Activated CD4-positive, alpha-beta T cell treated with anti-CD3 and anti-CD28 coated beads, Interleukin-2, Interleukin-4, amounts not matched to agents 100 ng/mL and 50 ng/mL, durations not matched to agents 16 hours and 8 hours (primary cell): ENCODE measurements around the gene CCDC192.
"Not testable (repeated sequence)": the region's sequence is repeated elsewhere in the genome, so short reads cannot be mapped to it uniquely, and the experiment has no call there.

Source experiments
- DNase-seq: peaks from one replicate; pipeline ENCODE4 v3.0.0-alpha.2; 2020; ENCODE audit warnings: low spot score

The CCDC192 gene

DNA sequence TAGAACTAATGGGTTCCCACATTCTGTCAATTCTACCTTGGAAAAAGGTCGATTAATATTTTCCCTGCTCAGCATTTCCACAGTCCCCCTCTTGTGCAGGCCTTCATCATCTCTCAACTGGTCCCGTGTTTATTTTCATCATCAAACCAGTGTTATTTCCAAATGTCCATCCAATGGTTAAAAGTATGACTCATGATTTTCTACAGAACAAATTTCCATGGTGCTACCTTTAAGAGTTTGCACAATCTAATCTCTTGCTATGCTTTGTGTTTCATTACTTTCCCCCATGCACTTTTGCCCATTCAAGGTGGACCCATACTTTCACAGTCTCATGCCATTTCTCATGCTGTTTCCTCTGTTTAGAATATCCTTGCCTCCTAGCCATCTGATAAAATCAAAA is 143.7 kb downstream of the CCDC192 start:
- no peak for DNase-seq

DNA sequence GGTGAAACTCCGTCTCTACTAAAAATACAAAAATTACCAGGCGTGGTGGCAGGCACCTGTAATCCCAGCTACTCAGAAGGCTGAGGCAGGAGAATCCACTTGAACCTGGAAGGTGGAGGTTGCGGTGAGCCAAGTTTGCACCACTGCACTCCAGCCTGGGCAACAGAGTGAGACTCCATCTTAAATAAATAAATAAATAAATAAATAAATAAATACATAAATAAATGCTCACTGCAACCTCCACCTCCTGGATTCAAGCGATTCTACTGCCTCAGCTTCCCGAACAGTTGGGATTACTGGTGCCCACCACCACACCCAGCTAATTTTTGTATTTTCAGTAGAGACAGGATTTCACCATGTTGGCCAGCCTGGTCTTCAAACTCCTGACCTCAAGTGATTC is 144.4 kb downstream of the CCDC192 start:
- DNase-seq: not testable (repeated sequence)

- DNase-seq: no peak
Measured at GRCh38 chr5:127848098-127848497, 144.9 kb downstream of the CCDC192 start.

GRCh38 chr5:127849408-127849807 is 146.2 kb downstream of the CCDC192 start:
- DNase-seq: no peak

DNA sequence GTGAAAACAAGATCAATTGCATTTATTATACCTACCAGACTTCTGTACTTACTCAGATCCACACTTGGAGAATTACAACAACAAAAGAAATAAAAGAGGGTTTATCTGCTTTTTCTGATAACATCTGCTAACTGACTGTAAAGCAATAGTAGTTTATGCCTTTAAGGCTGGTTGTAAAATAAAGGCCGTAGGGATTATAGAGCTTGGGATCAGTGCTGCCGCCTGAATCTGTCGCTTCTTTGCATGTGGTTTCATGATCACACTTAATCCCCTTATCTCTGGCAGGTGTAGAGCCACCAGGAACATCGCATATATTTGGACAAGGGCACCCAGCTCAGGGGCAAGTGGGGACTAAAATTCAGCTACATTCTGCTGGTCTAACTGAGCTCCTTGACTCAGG is 146.7 kb downstream of the CCDC192 start:
- DNase-seq: no peak

DNA sequence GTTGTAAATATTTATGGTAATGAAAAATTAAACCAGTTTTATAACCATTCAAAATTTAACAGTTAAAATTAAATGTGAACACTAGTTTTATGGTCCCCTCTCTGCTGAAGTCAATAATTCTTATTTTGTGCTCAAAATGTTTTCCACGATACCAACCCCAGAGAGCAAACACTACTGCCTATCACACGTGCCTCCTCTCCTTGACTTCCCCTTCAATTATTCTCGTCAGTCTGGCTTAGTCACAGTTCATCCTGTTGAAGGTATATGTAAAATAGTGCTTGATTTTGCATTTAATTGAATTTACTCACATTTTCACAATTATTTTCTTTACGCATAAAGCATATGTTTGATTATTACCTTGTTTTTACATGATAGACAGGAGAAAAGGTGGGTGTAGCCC is 148.8 kb downstream of the CCDC192 start:
- no peak for DNase-seq

DNA sequence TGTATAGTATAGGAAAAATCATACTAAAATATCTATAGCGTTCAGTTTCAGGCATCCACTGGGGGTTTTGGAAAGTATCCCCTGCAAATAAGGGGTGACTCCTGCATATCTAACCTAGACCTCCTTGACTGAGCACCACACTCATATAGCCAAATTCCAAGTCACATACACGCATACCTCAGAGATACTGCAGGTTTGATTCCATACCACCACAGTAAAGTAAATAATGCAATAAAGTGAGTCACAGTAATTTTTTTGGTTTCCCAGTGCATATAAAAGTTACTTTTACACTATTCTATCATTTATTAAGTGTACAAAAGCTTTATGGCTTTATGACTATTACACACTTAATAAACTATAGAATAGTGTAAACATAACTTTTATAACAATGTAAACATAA is 151.3 kb downstream of the CCDC192 start:
- no peak for DNase-seq

DNA sequence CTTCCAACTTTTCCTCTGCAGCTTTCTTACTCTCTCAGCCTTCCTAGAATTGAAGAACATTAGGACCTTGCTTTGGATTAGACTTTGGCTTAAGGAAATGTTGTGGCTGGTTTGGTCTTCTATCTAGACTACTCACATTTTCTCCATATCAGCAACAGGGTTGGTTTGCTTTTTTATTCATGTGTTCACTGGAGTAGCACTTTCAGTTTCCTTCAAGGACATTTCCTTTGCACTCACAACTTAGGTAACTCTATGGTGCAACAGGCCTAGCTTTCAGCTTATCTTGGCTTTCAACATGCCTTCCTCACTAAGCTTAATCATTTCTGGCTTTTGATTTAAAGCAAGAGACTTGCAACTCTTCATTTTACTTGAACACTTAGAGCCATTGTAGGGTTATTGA is 153.1 kb downstream of the CCDC192 start:
- peak; percentile 35 for DNase-seq

DNA sequence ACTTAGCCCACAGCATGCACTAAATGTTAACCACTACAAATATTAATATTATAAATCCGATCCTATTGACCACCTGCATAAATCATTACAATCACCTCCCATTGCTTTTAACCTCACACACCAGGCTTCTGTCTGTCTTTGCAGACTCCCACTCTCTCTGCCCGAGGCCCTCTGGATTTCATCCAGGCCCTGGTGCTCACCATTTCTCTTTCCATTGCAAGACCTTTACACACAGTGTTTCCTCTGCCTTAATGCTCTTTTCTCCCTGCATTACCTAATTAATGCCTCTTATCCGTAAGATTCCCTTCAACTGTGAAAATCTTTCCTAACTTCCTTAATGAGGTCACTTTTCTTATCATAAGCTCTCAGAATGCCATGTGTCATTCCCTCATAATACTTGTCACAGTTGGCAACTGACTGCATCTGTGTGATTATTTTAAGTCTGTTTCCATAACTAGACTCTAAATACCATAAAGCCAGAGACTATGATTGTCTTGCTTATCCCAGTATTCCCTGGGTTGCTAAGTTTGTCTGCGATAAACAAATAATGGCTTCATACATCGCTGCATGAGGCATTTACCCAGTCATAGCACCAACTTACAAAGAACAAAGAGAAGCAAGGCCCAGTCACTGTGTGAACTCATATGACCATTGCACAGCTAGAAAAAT is 155.1 kb downstream of the CCDC192 start:
- DNase-seq: no peak

DNA sequence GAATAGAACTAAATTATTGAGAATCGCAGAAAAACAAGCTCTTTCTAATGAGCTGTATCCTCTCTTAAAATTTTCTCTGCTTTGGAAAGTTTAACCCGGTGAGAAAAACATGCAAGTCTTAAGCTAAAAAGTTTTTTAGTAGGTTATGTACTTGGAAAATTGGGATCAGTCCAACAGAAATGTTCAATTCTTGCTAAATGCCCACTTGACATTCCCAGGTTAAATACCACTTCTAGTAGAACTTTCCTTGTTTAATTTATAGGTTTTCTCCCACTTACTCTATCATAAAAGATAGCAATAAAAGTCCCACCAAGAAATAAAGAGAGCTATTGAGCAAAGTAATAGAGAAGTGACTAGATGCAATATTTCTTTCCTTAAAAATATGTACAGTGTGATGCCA is 157.1 kb downstream of the CCDC192 start:
- no peak for DNase-seq

DNA sequence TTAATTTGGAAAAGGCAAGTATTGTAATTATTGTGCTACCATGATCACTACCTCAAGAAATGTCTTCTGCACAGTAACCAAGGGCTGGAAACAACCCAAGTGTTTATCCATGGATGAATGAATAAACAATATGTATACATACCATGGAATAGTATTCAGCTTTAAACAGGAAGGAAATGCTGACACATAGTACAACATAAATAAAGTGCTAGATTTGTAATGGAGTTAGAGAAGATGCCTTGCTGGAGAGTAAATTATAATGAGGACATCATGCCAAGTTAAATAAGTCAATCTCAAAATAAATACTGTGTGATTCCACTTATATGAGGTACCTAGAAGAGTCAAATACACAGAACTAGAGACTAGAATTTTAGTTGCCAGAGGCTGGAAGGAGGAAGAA is 160.0 kb downstream of the CCDC192 start:
- DNase-seq: no peak

GRCh38 chr5:127863610-127864395 is 160.6 kb downstream of the CCDC192 start:
- no peak for DNase-seq

GRCh38 chr5:127864511-127864910 is 161.3 kb downstream of the CCDC192 start:
- DNase-seq: no peak

- no peak for DNase-seq
Measured at GRCh38 chr5:127865273-127865672, 162.1 kb downstream of the CCDC192 start.

- DNase-seq: no peak
Measured at GRCh38 chr5:127867022-127867783, 164.0 kb downstream of the CCDC192 start.

- no peak for DNase-seq
Measured at GRCh38 chr5:127870914-127871313, 167.7 kb downstream of the CCDC192 start.

DNA sequence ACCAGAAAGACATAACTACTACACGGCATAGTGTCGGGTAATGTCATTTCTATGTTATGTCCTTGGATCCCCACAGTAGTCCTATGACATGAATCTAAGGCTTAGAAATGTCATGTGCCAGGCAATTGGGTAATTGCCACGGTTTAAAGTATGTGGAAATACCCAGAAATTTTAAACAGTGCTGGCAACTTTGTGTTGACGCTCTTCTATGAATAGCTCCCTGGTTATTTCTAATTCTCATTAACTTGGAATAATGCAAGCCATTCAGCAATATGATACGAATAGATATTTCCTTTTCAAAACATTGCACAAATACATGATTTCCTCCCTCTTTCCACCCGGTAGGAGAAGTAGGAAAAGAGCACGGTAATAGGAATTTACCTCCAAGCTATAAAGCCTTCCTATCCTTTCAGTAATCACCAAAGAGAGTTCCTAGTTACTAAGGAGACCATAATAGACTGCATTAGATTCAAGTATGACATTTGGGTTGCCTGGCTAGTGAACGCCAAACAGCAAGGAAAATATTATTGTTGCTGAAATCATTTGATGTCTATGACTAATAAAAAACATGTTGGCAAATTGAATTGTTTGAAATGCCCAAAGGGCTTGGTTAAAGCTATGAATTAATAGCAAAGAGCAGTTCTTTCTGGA is 168.4 kb downstream of the CCDC192 start:
- DNase-seq: no peak

- DNase-seq: no peak
Measured at GRCh38 chr5:127872494-127872893, 169.3 kb downstream of the CCDC192 start.

DNA sequence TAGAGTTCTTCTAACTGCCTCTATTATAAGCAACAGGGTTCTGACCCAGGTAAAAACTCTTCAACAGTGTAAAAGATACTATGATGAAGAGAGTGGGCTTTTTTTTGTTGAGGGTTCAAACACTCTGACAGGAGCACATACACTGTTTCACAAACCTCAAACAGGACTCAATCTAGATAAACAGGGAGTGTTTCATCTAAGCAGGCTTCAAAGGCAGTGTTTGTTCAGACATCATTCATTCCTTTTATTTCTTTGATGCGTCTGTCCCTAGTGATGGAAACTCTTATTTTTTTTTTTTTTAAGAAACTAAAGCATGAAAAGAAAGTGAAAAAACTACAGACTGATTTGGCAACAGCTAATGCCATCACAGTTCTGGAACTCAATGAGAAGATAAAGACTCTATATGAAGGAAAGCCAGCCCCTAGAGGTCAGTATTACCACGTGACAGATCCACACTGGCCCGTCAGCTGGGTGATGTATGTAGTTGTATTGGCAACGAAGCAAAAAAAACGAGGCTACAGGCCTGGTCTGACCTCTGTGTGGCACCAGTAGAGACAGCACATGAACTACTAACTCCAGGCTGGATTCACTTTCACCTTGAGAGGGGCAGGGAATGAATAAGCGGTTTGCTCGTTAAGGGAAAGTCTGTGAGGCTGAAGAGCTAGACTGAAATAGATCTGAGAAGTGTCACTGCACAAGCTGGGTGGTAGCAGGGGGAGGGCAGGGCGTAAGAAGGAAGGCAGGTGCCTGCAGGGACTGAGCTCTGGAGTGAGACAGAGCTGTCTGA is 172.2 kb downstream of the CCDC192 start:
- peak; percentile 21 for DNase-seq

- DNase-seq: no peak
Measured at GRCh38 chr5:127876384-127876783, 173.2 kb downstream of the CCDC192 start.

GRCh38 chr5:127878174-127878750 is 175.1 kb downstream of the CCDC192 start:
- DNase-seq: no peak
